Breast epithelium (tissue), 3 donors: ENCODE measurements around the gene MRPS27.

Experiments used
- POLR2AphosphoS5 ChIP-seq, 3 donors: sonication (generic); formaldehyde crosslinking; IDR thresholded peaks; one replicate each; pipeline ENCODE4 v1.6.1; 2017; ENCODE audit warnings: antibody characterized with exemption in 3 of 3
- TF ChIP-seq, protein P1 (sequence below), 3 donors: fragments of 450-650 bp; IDR thresholded peaks; one replicate each; pipeline ENCODE4 v1.5.1; 2016 to 2017; ENCODE audit warnings: antibody characterized with exemption in 3 of 3, mild to moderate bottlenecking in 3 of 3, moderate library complexity in 3 of 3

DNA sequence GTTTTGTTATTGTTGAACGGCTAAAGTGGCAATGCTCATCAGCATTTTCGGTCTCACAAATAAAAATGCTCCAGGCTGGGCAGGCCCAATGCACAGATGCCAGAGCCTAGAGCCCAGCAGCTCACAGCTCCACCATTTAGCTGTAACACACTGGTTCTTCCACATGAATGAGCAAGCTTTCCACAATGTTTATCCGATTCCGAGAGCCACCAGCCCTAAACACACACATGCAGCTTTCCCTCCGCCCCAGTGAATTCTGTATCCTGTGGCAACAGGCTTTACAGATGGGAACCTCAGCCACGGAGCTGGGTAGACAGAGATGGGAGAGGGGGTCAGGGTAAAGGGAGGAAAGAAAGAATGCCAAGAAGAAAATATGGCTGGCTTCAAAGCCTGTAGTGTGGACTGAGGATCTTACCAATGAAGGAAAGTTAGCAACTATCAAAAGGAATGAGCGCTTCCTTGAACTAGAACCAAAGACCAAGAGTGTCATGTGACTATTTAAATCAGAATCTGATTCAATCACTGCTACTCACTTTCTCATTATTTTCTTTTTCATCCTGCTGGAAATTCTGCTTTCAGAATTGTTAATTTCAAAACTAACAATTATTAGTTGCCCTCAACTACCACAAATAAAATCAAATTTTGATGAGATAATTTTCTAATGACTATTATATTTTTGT lies 77.1 kb downstream of the MRPS27 start:
- TF ChIP-seq, protein P1, sequence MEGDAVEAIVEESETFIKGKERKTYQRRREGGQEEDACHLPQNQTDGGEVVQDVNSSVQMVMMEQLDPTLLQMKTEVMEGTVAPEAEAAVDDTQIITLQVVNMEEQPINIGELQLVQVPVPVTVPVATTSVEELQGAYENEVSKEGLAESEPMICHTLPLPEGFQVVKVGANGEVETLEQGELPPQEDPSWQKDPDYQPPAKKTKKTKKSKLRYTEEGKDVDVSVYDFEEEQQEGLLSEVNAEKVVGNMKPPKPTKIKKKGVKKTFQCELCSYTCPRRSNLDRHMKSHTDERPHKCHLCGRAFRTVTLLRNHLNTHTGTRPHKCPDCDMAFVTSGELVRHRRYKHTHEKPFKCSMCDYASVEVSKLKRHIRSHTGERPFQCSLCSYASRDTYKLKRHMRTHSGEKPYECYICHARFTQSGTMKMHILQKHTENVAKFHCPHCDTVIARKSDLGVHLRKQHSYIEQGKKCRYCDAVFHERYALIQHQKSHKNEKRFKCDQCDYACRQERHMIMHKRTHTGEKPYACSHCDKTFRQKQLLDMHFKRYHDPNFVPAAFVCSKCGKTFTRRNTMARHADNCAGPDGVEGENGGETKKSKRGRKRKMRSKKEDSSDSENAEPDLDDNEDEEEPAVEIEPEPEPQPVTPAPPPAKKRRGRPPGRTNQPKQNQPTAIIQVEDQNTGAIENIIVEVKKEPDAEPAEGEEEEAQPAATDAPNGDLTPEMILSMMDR (IDR thresholded peaks at IDR 0.05), result no peak
- no peak for TF ChIP-seq POLR2AphosphoS5 (IDR thresholded peaks at IDR 0.05)
